ENCODE measurements around the gene DNAL1.

Gene DNAL1

DNA sequence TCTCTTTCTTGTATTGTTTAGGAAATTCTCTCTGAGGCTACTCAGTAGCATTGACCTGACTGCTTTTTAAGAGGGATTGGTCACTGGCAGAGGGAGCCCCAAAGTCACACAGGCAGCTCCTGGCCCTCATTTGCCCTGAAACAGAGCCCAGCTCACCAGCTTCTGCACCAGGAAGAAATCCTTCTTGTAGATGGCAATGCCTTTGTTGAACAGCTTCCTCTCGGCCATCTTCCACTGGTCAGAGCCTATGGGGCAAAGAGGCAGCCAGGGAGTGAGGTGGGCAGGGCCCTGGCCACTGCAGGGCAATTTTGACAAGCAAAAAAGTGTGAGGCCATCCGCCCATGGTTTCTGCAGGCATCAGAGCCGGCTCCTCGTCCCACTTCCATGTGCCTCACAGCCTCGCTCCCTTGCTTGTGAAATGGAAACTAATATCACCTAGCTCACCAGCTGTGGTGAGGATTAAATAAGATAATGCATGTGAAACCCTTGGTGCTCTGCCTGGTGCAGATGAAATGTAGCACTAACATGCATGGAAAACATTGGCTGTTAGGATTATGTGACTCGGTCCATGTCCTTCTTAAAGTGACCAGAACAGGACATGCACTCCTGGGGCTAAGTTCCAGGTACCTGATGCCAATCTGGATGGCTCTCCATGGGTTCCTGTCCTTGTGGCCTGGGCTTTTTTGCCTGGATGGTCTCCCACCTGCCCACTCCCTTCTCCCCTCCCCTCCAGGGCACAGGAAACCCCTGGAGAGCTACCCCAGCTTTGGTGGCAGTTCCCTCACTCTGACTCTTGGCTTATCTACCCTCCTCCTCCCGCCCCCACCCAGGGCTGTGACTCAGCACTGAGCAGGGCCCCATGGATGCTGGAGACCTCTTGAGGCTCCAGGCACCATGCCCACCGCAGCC lies 80.6 kb downstream of the DNAL1 start:
- DNase-seq = no peak

DNA sequence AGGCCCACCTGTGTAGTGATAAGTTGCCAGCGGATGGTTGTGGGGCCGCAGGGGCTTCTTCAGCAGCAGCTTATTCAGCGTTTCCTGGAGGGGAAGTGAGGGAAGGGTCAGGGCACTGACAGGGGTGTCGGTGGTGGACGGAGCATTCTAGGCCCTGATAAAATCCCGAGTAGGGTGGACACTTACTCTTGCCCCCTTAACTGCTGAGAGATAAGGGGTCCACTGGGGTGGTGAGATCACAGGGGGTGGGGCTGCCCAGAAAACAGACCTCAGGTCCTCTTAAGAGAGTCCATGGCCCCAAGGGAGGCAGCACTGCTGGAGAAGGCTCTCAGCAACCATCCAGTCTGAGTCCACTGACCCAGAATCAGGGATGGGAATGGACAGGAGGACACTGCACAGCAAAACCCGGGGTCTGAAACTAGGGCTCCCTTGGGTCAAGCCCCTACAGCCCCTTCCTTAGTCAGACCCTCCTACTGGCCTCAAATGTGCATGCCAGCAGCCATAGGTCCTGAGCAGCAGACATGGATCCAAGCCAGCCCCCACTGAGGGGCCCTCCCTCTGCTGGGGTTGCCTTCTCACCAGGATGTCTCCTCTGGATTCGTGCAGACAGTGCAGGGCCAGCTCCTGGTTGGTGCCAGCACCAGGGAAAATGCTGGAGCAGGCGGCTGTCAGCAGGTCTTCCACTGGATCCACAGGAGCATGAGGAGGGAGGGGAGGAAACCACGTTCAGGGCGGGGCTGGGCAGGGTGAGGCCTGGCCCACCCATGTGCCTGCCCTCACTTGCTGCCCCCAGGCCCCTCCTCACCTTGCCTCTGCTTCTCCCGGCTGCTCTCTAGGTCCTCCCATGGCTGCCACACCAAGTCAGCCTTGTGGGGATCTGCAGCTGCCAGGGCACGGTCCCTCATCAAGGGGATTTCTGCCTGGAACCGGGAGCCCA lies 81.5 kb downstream of the DNAL1 start:
- DNase-seq = no peak

GRCh38 chr14:73727166-73727565 lies 82.4 kb downstream of the DNAL1 start:
- DNase-seq = no peak

- peak; percentile 81 for DNase-seq
Measured at GRCh38 chr14:73728717-73729330, 84.0 kb downstream of the DNAL1 start.

GRCh38 chr14:73729556-73730265 lies 84.9 kb downstream of the DNAL1 start:
- DNase-seq = no peak

DNA sequence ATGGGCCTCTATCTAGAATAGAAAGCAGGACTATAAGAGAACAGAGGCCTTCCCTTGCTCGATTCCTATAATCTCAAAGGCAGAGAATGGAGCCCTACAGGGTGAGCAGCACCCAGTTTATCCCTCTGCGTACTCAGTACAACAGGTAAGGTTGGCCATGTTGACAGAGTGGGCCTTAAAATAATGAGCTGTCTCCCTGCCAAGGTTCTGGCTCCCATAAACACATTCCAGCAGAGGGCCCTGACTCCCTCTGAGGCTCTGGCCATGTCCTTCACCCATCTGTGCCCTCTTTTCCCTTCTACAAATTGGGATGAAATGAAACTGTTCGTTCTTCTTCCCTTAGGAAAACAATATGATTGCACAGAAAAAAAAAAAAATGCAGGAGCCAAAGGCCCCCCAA lies 86.3 kb downstream of the DNAL1 start:
- DNase-seq = no peak

DNA sequence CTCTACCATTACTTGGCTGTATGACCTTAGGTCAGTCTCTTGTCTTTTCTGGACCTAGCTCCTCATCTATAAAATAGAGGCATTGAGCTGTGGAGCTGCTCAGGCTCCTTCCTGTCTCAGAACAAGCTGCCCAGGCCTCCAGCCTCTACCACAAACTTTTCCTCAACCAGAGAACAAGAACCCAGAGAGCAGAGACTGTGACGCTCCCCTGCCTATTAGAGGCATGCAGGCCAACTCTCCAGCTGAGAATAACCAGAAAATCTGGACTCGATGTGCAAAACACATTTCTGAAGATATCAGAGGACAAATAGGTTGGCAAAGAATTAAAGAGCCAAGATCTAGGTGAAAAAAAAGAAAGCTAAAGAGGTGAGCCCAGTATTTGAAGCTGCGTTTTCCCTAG lies 87.2 kb downstream of the DNAL1 start:
- no peak for DNase-seq

- DNase-seq = no peak
Measured at GRCh38 chr14:73736842-73737241, 92.1 kb downstream of the DNAL1 start.

DNA sequence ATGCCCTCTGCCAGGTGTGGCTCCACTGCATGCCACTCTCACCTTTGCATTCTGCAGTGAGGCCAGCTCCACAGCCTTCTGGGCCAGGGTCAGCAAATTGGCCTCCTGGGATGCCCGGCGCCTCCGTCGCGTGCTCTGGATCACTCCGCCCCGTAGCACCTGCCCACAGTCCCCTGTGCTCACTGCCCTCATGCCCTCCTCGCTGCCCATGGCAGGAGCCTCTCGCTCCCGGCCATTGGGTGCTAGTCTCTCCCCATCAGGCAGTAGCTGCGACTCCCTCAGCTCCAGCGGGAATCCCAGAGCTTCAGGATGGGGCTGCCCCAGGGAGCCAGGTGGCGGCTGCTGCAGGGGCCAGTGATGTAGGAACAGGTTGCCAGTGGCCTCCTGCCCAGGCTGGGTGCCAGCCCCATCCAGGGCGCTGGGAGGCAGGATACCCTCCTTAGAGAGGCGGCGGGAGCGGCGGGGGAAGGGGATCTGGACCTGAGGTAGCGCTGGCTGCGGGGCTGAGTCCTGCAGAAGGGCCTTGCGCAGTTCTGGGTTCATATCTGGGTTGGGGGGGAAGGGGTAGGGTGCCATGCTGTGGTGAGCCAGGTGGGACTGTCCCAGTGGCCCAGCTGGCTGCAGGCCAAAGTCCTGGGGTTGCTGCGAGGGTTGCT lies 93.9 kb downstream of the DNAL1 start:
- no peak for DNase-seq

DNA sequence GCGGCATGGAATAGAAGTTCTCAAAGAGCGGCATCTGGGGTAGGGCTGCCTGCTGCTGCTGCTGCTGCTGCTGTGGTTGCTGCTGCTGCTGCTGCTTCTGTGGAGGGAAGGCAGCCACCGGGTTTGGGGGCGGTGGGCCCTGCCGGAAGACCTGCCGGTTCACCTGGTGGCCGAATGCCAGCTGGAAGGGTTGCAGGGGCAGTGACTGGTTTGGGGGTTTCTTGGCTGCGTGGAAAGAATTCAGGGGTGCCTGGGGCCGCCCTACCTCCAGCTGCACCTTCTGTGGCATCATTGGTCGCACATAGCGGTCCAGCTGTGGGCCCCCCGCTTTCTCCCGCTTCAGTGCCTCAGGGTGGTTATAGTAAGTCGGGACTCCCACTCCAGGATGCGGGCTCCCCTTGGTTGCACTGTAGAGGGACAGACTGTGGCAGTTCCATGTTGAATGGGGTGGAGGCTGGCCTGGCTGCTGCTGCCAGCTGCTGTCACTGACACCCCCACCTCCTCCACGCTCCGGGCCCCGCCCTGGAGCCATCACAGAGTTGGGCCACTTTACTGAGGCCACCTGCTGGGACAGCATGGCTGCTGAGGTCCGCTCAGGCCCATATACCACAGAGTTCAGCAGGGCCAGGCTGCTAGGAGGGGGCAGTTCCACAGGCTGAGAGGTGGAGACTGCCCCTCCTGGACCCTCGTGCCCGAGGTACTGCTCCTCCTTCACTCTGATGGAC lies 94.5 kb downstream of the DNAL1 start:
- no peak for DNase-seq

GRCh38 chr14:73739899-73740617 lies 95.3 kb downstream of the DNAL1 start:
- DNase-seq = no peak

- DNase-seq = no peak
Measured at GRCh38 chr14:73740618-73741326, 96.0 kb downstream of the DNAL1 start.

GRCh38 chr14:73741386-73741875 lies 96.6 kb downstream of the DNAL1 start:
- peak; percentile 66 for DNase-seq

- DNase-seq = no peak
Measured at GRCh38 chr14:73741876-73742519, 97.2 kb downstream of the DNAL1 start.

DNA sequence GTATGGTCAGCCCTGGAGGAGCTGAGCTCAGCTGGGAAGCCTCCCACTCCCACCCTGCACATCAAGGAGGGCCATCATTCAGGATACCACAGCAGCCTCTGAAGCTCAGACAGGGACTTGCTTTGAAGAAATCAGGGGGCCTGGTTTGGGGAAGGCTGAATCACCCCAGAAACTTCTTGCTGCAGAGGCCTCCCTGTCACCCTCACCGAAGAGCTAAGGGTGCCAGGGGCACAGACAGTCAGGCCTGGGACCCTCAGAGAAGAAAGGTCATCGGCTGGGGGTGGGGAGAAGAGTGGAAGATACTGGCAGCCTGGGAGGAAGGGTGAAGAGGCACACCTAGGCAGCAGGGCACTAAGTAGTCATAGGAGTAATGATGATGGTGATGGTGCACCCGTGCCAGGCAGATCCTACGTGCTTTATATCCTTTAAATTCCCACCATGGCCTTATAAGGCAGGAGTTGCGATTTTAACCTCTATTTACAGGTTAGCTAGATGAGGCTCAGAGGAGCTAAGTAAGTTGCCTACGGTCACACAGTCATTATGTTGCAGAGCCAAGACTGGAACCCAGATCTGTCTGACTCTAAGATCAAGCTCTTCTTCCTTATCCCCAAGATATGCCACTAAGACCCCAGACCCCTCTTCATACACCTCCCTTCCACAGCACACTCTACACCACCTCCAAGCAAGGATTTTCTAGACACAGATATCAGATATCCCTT lies 97.9 kb downstream of the DNAL1 start:
- no peak for DNase-seq

GRCh38 chr14:73743431-73743931 lies 98.7 kb downstream of the DNAL1 start:
- DNase-seq = peak; percentile 54

GRCh38 chr14:73744175-73744867 lies 99.5 kb downstream of the DNAL1 start:
- no peak for DNase-seq

Data from CD4-positive, alpha-beta T cell treated with Interleukin-15 for 1 hour (primary cell).